Stimulated activated CD8-positive, alpha-beta memory T cell treated with anti-CD3 and anti-CD28 coated beads, Interleukin-4, amount 100 ng/mL, for 24 hours (primary cell): ENCODE data around the gene RLF.

Experiments
- DNase-seq: peaks from one replicate; pipeline ENCODE4 v3.0.0-alpha.2; 2020; ENCODE audit warnings: low read depth

RLF gene, protein sequence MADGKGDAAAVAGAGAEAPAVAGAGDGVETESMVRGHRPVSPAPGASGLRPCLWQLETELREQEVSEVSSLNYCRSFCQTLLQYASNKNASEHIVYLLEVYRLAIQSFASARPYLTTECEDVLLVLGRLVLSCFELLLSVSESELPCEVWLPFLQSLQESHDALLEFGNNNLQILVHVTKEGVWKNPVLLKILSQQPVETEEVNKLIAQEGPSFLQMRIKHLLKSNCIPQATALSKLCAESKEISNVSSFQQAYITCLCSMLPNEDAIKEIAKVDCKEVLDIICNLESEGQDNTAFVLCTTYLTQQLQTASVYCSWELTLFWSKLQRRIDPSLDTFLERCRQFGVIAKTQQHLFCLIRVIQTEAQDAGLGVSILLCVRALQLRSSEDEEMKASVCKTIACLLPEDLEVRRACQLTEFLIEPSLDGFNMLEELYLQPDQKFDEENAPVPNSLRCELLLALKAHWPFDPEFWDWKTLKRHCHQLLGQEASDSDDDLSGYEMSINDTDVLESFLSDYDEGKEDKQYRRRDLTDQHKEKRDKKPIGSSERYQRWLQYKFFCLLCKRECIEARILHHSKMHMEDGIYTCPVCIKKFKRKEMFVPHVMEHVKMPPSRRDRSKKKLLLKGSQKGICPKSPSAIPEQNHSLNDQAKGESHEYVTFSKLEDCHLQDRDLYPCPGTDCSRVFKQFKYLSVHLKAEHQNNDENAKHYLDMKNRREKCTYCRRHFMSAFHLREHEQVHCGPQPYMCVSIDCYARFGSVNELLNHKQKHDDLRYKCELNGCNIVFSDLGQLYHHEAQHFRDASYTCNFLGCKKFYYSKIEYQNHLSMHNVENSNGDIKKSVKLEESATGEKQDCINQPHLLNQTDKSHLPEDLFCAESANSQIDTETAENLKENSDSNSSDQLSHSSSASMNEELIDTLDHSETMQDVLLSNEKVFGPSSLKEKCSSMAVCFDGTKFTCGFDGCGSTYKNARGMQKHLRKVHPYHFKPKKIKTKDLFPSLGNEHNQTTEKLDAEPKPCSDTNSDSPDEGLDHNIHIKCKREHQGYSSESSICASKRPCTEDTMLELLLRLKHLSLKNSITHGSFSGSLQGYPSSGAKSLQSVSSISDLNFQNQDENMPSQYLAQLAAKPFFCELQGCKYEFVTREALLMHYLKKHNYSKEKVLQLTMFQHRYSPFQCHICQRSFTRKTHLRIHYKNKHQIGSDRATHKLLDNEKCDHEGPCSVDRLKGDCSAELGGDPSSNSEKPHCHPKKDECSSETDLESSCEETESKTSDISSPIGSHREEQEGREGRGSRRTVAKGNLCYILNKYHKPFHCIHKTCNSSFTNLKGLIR (N-terminal part only)

DNA sequence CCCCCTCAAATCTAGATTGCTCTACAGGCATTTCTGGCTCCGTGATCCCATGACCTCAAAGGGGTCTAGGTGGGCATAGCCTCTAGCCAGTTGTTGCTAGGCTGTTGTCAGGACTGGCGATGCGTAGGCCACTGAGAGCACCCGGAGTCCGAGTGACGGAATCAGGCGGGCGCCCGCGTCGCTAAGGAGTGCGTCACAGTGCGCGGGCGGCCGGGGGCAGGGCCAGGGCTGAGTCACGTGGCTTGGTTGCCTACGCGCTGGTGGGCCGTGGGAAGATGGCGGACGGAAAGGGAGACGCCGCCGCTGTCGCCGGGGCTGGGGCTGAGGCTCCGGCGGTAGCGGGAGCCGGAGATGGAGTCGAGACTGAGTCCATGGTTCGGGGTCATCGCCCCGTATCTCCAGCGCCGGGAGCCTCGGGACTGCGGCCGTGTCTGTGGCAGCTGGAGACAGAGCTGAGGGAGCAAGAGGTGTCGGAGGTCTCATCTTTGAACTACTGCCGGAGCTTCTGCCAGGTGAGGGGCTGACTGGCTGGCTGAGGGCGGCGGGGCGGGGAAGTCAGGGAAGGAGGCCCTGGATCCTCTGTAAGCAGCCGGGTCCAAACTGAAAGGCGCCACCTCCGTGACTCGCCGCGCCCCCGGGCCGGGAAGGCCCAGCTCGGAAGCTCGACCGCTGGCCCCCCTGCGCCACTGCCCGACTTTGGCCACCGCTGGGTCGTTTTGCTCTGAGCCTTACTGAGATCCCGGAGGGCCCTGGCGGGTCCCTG lies at the start of gene RLF:
RLF (plus strand) TSS at position 263 of the 763 bp plus-strand sequence; CDS start at position 276, 13 bp downstream.
- peak; percentile 93 for DNase-seq

DNA sequence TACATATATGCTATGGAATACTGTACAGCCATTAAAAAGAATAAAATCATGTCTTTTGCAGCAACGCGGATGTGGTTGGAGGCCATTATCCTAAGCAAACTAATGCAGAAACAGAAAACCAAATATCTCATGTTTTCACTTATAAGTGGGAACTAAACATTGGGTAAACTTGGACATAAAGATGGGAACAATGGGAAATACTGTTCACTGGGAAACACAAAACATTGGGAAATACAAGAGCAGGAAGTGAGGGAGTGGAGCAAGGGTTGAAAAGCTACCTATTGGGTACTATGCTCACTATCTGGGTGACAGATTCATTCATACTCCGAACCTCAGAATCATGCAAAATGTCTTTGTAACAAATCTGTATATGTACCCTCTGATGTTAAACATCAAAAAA lies 46.8 kb upstream of the RLF start:
- no peak for DNase-seq

DNA sequence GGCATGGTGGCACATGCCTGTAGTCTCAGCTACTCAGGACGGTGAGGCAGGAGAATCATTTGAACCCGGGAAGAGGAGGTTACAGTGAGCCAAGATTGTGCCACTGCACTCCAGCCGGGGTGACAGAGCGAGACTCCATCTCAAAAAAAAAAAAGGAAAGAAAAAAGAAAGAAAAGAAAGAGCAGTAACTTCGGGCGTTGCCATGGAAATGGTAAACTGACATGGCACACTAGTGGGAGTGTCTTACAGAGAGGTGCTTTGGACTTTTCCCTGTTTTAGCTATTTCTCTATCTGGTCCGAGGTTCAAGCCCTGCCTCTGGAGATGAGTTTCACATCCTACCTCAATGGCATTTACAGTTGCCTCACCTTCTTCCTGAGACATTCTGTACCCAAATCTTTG lies 41.1 kb upstream of the RLF start:
- DNase-seq, result no peak

DNA sequence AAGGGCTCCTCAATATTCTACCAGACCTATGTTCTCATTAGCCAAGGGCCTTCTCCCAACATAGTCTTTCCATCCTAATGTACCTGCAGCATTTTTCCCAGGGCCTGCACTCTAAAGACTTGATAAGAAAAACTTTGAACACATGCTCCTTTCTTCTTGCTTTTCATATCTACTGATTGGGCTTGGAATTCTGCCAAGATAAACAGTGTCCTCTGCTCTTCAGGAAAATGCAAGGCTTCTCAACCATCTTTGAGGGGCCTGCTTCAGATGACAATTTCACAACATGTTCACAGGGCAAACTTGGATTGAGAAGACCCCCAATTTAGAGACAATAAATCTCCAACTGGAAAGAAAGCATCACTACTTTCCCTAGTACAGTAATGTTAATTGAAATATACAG lies 38.3 kb upstream of the RLF start:
- DNase-seq, result no peak

DNA sequence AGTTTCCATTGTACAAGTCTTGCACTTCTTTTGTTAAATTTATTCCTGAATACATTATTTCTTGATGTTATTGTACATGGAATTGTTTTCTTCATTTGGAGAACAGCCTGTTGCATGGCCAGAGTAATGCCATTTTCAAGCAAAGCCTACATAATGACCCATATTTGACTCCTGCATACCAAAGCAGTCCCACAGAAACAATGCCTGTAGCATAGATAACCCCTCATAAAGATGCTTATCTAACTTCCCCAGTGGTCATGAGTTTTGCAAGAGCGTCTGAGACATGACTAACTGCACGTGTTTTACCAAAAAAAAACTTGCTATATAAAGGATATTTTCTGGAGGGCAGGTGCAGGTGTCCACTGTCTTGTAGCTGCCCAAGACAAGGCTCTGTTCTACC lies 30.3 kb upstream of the RLF start:
- DNase-seq, result no peak

DNA sequence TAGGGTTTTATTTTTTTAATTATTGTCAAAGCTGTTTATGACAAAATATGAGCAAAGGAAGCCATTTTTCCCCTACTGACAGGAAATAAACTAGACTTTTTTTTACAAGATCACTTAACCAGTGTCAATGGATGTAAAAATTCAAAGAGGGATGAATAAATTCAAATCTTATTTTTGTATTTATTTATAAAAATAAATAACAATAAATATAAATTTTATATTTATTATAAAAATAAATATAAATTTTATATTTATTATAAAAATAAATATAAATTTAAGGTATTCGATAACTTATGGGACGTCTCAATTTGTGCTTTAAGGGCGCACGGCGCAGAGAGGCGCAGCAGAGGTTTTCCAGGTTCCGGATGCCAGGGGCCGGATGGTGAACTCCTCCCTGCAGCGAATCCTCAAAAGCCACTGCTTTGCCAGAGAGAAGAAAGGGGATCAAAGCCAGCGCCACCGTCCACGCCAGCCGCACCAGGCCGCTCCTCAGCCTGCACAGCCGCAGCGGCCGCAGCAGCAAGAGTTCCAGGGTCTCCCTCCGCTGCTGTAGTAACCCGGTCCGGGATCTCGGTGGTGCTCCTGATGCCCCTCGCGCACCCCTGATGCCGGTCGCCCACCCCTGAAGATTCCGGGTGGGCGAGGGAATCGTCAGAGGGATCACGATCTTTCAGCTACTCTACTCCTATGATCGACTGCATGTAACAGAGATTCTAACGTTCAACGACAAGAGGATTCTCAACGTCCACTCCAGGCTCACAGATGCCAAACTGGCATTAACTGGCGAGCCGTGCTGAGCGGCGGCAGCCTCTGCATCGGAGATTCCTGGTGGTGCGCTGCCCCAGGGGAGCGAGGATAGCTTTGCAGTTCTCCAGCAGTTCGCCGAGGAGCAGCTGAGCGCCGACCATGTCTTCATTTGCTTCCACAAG lies 28.5 kb upstream of the RLF start:
- DNase-seq, result no peak

DNA sequence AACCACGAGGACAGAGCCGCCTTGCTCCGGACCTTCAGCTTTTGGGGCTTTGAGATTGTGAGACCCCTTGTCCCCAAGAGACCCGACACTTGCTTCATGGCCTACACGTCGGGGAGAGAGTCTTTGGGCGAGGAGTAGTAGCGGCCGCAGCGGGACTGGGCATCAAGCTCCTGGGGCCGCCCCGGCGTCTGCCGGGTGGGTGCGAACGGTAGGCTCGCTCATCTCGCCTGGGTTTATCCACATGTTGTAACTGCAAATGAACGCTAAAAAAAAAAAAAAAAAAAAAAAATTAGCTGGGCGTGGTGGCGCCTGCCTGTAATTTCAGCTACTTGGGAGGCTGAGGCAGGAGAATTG lies 27.9 kb upstream of the RLF start:
- no peak for DNase-seq

DNA sequence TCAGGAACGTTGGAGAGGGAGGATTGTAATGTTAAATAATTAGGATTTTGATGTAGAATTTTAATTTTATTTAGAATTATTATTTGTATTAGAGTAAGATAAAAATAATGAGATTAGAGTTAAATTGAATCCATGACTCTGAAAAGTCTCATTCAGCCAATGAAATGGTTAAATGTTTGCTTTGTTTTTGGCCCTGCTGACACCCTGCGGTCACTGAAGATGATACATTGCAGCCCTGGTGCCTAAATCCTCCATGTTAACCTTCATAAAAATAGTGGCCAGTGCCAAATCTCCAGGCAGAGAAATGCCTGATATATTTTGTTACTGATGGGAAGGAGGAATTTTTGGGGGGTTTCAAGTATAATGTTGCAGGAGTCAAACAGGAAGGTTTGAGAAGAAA lies 27.3 kb upstream of the RLF start:
- DNase-seq, result no peak

DNA sequence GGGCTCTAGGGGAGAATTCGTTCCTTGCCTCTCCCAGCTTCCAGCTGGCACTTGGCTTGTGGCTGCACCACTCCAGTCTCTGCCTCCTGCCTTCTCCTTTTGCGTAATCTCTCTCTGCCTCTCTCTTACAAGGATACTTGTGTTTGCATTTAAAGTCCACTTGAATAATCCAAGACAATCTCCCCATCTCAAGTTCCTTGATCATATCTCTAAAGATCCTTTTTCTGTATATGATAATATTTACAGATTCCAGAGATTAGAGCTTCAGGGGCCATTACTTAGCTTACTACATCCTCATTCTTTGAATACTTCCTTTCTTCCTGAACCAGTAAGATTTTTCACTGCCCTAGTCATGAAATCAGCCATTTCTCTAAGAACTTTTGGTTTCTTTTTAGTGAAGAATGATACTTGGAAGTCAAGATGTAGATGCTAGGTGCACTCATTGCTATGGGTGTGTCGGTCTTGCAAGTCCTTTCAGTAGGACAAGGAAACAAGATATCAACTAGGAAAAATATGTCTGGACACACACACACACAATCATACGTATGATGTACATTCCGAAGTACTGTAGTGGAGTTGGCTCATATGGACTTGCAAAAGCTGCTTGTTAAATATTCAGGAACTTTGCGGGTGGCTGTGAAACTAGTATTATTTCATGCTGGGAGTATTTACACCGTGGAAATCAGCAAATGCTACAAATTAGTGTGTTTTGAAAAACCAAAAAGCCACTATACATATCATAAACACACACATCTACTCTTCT lies 20.8 kb upstream of the RLF start:
- DNase-seq, result no peak

DNA sequence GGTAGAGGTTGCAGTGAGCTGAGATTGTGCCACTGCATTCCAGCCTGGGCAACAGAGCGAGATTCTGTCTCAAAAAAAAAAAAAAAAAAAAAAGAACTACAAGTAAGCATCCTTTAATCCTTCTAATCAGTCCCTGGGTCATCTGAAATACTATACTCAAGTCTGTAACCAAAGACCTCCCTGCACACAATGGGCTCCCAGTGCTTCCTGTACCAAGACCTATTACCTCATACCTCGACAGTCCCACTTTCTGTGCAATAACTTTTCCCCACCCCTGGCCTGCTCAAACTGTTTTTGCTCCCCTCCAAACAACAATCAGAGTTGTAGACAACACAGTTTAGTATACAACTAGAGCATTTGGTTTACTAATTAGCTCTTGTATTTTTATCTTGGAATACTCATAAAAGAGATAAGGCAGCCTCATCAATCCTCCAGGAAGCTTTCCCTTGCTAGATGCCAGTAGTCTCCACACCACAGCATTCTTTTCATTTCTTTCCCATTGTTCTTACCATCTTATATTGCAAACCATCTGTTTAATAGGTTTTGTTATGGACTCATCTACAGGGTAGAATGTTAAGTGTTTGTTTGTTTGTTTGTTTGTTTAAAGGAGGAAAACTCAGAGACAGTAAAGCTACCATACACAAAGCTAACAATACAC lies 19.2 kb upstream of the RLF start:
- no peak for DNase-seq

DNA sequence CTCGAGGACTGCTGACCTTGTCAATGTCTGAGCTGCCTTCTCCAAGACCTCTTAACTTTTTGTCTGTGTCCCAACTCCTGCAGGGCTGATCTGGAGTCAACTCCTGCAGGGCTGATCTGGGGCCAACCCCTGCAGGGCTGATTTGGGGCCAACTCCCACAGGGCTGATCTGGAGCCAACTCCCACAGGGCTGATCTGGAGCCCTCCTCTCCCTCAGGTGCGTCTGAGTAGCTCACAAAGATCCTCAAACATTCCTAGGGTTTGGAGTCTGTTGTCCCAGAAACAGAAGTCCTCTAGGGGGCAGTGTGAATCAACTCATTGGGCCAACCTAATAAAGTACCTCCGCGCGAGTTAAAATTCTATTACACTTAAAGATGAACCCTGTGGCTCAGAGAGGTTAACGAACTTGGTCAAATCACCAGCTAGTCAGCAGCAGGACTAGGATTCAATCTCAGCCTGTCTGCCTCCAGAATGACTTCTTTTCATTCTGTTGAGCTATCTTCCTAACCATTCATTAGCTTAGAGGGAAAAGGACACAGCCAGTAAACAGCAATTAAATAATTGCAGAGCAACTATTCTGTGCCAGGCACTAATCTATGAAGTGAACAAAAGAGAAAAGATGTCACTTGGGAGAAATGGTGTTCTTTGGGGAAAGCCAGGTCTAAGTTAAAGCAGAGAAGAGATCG lies 17.2 kb upstream of the RLF start:
- DNase-seq, result peak; percentile 9

DNA sequence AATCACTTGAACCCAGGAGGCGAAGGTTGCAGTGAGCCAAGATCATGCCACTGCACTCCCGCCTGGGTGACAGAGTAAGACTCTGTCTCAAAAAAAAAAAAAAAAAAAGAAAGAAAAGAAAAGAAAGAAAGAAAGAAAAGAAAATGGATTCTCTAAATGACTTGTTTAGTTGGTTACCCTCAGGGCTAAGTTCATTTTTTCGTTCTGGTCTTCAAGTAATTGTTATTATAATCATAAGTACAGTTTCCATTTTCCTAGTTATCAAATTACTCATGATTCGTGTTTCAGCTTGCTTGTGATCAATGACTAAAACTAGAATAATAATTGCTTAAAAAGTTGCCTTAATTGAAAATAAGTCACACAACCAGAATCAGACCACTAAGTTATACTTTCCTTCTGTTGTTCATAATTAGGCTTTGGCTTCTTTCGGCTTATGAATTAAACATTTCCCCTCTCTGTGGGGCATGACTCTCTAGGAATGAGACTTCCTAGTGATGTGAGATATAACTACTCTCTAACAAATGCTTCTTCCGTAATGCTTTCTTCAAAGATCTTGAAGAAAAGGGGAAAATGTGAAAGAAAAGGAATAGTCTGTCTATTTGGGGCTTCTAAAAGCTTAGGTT lies 9.6 kb upstream of the RLF start:
- no peak for DNase-seq

DNA sequence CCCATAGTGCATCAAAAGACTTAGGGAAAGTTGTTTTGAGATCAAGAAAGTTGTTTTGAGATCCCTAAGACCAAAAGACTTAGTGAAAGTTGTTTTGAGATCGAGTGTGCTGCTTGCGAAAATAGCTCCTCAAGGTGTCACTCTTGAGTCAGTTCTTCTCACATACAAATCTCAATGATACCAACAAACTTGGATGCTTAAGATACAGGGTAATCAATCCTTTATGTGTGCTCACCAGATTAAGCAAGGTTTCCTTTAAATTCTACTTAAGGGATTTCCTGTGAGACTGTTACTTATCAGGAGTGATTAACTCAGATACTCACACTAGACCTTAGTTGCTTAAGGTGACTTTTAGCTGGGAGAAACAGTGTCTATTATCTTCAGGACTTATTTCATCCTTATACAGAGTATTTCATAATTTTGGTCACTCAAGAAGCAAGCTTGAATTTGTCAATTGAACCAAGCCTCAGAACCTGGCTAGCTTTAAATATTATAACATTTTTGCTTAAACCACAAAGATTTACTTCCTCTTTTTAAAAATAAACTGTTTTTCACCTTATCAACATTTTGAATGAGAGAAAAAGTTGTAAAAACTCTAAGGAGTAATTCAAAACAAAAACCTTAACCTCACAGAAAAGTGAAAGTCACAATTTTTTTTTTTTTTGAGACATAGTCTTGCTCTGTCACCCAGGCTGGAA lies 8.0 kb upstream of the RLF start:
- no peak for DNase-seq

DNA sequence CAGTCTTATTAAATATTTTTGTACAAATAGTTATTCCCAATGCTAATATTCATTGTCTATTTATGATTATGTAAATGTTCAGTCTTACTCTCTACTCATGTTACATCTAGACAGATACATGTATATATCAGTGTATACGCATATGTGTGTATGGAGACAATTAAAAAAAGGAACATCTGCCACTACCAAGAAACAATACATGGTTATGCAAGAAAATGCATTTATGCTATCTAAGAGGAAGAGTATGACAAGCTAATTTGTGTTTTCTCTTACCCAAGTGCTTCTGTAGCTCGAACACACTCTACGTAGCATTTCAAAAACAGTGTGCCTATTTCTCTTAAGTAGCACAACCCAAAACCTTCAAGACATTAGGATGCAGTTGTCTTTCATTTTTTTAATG lies 6.1 kb upstream of the RLF start:
- no peak for DNase-seq

DNA sequence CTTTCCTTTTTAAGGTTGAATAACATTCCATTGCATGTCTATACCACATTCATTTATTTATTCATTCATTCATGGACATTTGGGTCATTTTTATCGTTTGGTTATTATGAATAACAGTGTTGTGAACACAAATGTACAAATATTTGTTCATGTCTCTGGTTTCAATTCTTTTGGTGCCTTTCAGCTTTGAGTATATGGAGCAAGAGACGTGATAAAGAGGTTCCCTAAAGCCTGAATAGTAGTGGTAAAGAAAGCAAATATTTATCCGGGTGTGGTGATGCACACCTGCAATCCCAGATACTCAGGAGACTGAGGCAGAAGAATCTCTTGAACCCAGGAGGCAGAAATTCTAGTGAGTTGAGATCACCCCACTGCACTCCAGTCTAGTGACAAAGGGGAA lies 5.3 kb upstream of the RLF start:
- no peak for DNase-seq

DNA sequence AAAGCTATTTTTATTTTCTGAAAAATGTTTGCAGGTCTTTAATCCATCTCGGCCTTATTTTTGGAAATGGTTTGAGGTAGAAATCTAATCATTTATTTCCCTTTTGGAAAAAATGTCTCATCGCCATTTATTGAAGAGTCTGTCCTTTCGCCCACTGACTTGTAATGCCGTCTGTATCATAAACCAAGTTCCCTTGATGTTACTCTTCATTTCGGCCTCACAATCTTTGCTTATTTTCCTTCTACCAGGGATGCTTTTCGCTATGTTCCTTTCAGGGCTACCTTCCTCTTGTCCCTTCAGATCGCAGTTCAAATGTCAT lies 422 bp upstream of the RLF start:
- DNase-seq, result no peak

DNA sequence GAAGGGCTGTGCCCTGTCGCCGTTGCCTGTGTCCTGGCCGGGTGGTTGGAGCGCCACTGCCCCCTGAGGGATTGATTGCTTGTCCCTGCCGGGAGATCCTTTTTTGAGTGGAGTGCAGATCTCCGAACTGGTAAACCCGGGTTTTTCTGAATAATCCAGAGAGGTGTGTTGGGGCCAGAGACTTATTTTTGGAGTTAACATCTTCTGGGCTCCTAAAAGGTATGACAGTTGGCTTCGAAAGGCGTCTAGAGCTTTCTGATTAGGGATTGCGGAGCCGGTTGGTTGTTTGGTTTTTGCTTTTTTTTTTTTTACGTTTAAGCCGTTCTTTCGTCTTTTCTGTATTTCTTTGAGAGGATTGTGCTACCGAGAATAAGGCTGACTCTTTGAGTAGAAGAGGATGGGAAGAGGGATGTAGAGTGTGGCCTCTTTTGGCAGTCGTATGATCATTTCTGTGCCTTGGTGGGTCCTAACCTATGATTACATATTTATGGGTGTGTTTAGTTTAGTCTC lies 756 bp downstream of the RLF start:
- DNase-seq, result no peak
